D721Med (cell line): ENCODE data around the gene YWHAG.
"Not testable (repeated sequence)": the region's sequence is repeated elsewhere in the genome, so short reads cannot be mapped to it uniquely, and the experiment has no call there.

ENCODE experiments used
- DNase-seq: peaks from one replicate; pipeline ENCODE4 v3.0.0; 2011; ENCODE audit warnings: low spot score; ENCODE audit not compliant: insufficient read length
- FAIRE-seq: peaks from 2 replicates; lab custom pipeline; 2011; peaks lifted over from hg19 to GRCh38; lab: Jason Lieb, UNC
- CTCF ChIP-seq: IDR thresholded peaks from 2 replicates; pipeline ENCODE4 v1.5.1; 2012; ENCODE audit warnings: mild to moderate bottlenecking, control low read depth; ENCODE audit not compliant: insufficient read depth; ENCODE audit errors: missing control alignments

YWHAG gene

GRCh38 chr7:76375251-76375650 is 16.5 kb upstream of the YWHAG start:
- DNase-seq (no peak), FAIRE-seq (no peak)
- no peak for TF ChIP-seq CTCF

- FAIRE-seq (no peak), DNase-seq (no peak)
- no peak for TF ChIP-seq CTCF
Measured at GRCh38 chr7:76372984-76373833, 14.4 kb upstream of the YWHAG start.

- TF ChIP-seq CTCF: no peak
- FAIRE-seq (no peak), DNase-seq (no peak)
Measured at GRCh38 chr7:76371396-76371795, 12.6 kb upstream of the YWHAG start.

- no peak for TF ChIP-seq CTCF
- no peak for FAIRE-seq
- DNase-seq: no peak
Measured at GRCh38 chr7:76369018-76369417, 10.2 kb upstream of the YWHAG start.

GRCh38 chr7:76368190-76368589 is 9.4 kb upstream of the YWHAG start:
- DNase-seq (no peak), FAIRE-seq (no peak)
- no peak for TF ChIP-seq CTCF

- TF ChIP-seq CTCF: no peak
- FAIRE-seq: no peak
Measured at GRCh38 chr7:76364198-76364584, 5.4 kb upstream of the YWHAG start.

GRCh38 chr7:76363754-76364153 is 5.0 kb upstream of the YWHAG start:
- not testable (repeated sequence) for FAIRE-seq, DNase-seq

More at GRCh38 chr7:76364198-76364584, 5.4 kb upstream of the YWHAG start:
- DNase-seq: no peak
